Endometrial microvascular endothelial cells (primary cell): ENCODE measurements around the gene KCNH1. TPM values are rescaled to one million over a fixed set of nuclear protein-coding genes. Genes with fewer than 3 reads are reported as not detected.
"Not testable (repeated sequence)": the region's sequence is repeated elsewhere in the genome, so short reads cannot be mapped to it uniquely, and the experiment has no call there.

Experiments
- in situ Hi-C: cut with HindIII; loops from 2 replicates; pipeline ENCODE4 v1.10.0; 2017; ENCODE audit warnings: low sequenced_read_pairs, low pct_unique_long_range_greater_than_20kb; ENCODE audit errors: inconsistent ontology term
- total RNA-seq: library from RNA; depleted of rRNA; stranded (reverse); fragments of >200 nt; gene quantifications from one replicate; pipeline ENCODE4 v1.2.3, GENCODE V29; 2015; ENCODE audit errors: inconsistent ontology term

KCNH1 gene
- total RNA-seq, 1 donor from 2014 or later = not detected

- in situ Hi-C loops = no loop called here
Measured at GRCh38 chr1:210688512-210689234, 445.3 kb downstream of the KCNH1 start.

GRCh38 chr1:210687582-210688279 is 446.2 kb downstream of the KCNH1 start:
- in situ Hi-C loops = no loop called here

- in situ Hi-C loops = no loop called here
Measured at GRCh38 chr1:210686841-210687240, 447.1 kb downstream of the KCNH1 start.

GRCh38 chr1:210685295-210685650 is 448.7 kb downstream of the KCNH1 start:
- in situ Hi-C loops = no loop called here

- in situ Hi-C loops = no loop called here
Measured at GRCh38 chr1:210684466-210685294, 449.3 kb downstream of the KCNH1 start.

- in situ Hi-C loops = no loop called here
Measured at GRCh38 chr1:210683403-210684047, 450.4 kb downstream of the KCNH1 start.

GRCh38 chr1:210681158-210681557 is 452.8 kb downstream of the KCNH1 start:
- in situ Hi-C loops = no loop called here

GRCh38 chr1:210678306-210678705 is 455.6 kb downstream of the KCNH1 start:
- in situ Hi-C loops = no loop called here

- in situ Hi-C loops = no loop called here
Measured at GRCh38 chr1:210677533-210677932, 456.4 kb downstream of the KCNH1 start.

GRCh38 chr1:210676539-210676938 is 457.4 kb downstream of the KCNH1 start:
- in situ Hi-C loops = no loop called here

- in situ Hi-C loops = no loop called here
Measured at GRCh38 chr1:210674151-210674550, 459.8 kb downstream of the KCNH1 start.

GRCh38 chr1:210669951-210670350 is 464.0 kb downstream of the KCNH1 start:
- in situ Hi-C loops = no loop called here

GRCh38 chr1:210663730-210664573 is 470.0 kb downstream of the KCNH1 start:
- in situ Hi-C loops = no loop called here

- in situ Hi-C loops = no loop called here
Measured at GRCh38 chr1:210662291-210663050, 471.5 kb downstream of the KCNH1 start.

- in situ Hi-C loops = not testable (repeated sequence)
Measured at GRCh38 chr1:210661520-210661919, 472.4 kb downstream of the KCNH1 start.

- in situ Hi-C loops = no loop called here
Measured at GRCh38 chr1:210657806-210658205, 476.1 kb downstream of the KCNH1 start.

- in situ Hi-C loops = no loop called here
Measured at GRCh38 chr1:210655511-210655910, 478.4 kb downstream of the KCNH1 start.
